ENCODE measurements around the gene ADSL. TPM values are rescaled to one million over a fixed set of nuclear protein-coding genes. Genes with fewer than 3 reads are reported as not detected.

ADSL gene
- total RNA-seq, 1 donor from 2014 or later = 107 TPM

DNA sequence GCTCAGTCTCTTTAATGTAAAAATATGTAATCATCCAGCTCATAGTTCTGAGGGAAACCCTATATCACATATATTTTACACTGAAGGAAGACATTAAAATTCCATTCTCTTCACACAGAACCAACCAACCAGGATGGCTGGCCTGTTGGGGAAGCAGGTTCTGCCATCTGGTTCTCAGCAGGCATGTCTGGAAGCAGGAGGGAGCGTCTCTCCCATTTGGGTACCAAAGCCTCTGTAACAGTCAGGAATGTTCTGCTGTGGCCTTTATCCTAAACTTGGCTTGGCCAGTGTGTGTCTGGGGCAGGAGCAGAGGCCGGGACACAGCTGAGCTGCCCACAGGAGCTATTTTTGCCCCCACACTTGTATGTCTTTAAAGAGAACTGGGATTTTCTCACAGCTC lies 53.3 kb downstream of the ADSL start:
- peaks cover 12% of the 10 kb centered on the region for H3K27me3 Mint-ChIP-seq (ENCODE audit: unreplicated experiment)
- H3K4me1 Mint-ChIP-seq (ENCODE audit: unreplicated experiment) = peaks cover 39% of the 10 kb centered on the region
- H3K9me3 Mint-ChIP-seq (ENCODE audit: unreplicated experiment) = no peaks in the 10 kb centered on the region
- H3K4me3 Mint-ChIP-seq (ENCODE audit: unreplicated experiment) = no peak overlapping the region
- TF ChIP-seq, protein P1, sequence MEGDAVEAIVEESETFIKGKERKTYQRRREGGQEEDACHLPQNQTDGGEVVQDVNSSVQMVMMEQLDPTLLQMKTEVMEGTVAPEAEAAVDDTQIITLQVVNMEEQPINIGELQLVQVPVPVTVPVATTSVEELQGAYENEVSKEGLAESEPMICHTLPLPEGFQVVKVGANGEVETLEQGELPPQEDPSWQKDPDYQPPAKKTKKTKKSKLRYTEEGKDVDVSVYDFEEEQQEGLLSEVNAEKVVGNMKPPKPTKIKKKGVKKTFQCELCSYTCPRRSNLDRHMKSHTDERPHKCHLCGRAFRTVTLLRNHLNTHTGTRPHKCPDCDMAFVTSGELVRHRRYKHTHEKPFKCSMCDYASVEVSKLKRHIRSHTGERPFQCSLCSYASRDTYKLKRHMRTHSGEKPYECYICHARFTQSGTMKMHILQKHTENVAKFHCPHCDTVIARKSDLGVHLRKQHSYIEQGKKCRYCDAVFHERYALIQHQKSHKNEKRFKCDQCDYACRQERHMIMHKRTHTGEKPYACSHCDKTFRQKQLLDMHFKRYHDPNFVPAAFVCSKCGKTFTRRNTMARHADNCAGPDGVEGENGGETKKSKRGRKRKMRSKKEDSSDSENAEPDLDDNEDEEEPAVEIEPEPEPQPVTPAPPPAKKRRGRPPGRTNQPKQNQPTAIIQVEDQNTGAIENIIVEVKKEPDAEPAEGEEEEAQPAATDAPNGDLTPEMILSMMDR (IDR thresholded peaks at IDR 0.05; ENCODE audit: unreplicated experiment) = no peak
- peaks cover 38% of the 10 kb centered on the region for H3K36me3 Mint-ChIP-seq (ENCODE audit: low read depth, unreplicated experiment)
- H3K27ac Mint-ChIP-seq (ENCODE audit: unreplicated experiment) = peak overlapping the region; percentile 57
- DNase-seq (ENCODE audit: low spot score) = no peak

DNA sequence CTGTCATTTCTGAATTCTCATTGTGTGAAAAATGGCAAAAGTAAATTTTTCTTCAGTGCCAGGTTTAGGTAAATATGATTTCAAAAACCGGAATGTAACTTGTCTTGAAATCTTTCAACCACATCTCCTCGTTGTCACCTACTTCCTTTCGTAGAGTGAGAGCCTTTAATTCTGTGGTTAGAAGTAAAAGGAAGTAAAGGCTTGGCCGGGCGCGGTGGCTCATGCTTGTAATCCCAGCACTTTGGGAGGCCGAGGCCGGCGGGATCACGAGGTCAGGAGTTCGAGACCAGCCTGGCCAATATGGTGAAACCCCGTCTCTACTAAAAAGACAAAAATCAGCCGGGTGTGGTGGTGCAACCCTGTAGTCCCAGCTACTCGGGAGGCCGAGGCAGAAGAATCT lies 53.9 kb downstream of the ADSL start:
- Mint-ChIP-seq H3K9me3 (ENCODE audit: unreplicated experiment) (no peaks in the 10 kb centered on the region), H3K4me1 (ENCODE audit: unreplicated experiment) (peaks cover 39% of the 10 kb centered on the region), H3K4me3 (ENCODE audit: unreplicated experiment) (no peak overlapping the region), H3K36me3 (ENCODE audit: low read depth, unreplicated experiment) (peaks cover 38% of the 10 kb centered on the region), H3K27ac (ENCODE audit: unreplicated experiment) (peak overlapping the region; percentile 57), H3K27me3 (ENCODE audit: unreplicated experiment) (peaks cover 12% of the 10 kb centered on the region)
- DNase-seq (ENCODE audit: low spot score) = no peak
- TF ChIP-seq, protein P1 (IDR thresholded peaks at IDR 0.05; ENCODE audit: unreplicated experiment) = no peak

DNA sequence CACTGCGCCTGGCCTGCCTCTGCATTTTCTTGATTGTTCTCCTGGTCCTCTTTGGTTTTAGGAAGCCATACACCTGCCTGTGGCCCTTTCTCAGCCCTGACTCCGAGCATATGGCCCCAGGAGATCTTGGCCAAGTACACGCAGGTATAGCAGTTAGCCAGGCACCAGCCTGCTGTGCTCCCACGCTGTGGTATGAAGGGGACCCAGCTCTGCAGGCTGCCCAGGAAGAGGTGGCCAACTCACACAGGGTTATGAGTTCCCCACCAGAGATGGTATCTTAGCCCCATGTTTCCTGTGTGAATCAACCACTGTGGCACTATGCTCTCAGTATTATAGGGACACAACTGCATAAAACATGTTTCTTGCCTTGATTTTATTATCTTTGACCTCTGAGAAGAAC lies 55.2 kb downstream of the ADSL start:
- no peak overlapping the region for H3K27ac Mint-ChIP-seq (ENCODE audit: unreplicated experiment)
- DNase-seq (ENCODE audit: low spot score) = no peak
- H3K36me3 Mint-ChIP-seq (ENCODE audit: low read depth, unreplicated experiment) = peaks cover 33% of the 10 kb centered on the region
- no peak overlapping the region for H3K4me3 Mint-ChIP-seq (ENCODE audit: unreplicated experiment)
- peaks cover 12% of the 10 kb centered on the region for H3K27me3 Mint-ChIP-seq (ENCODE audit: unreplicated experiment)
- peaks cover 29% of the 10 kb centered on the region for H3K4me1 Mint-ChIP-seq (ENCODE audit: unreplicated experiment)
- TF ChIP-seq, protein P1 (IDR thresholded peaks at IDR 0.05; ENCODE audit: unreplicated experiment) = no peak
- no peaks in the 10 kb centered on the region for H3K9me3 Mint-ChIP-seq (ENCODE audit: unreplicated experiment)

DNA sequence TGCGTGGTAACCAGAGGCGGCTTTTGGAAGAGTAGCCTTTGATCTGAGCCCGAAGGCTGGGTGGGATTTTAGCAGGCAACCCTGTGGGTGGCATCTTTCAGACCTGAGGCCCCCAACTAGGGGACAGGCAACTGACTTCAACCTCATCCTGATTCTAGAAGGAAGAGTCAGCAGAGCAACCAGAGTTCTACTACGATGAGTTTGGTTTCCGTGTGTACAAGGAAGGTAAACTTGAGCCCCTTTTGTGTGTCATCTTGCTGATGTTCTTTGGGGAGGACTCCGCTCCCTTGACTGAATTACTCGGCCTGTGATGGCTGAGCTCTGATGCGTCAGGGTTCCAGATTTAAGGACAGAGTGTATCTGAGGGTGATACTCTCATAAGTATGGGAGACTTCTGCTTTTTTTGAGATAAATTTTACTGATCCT lies 55.7 kb downstream of the ADSL start:
- Mint-ChIP-seq H3K9me3 (ENCODE audit: unreplicated experiment) (no peaks in the 10 kb centered on the region), H3K4me1 (ENCODE audit: unreplicated experiment) (peaks cover 24% of the 10 kb centered on the region), H3K27me3 (ENCODE audit: unreplicated experiment) (peaks cover 13% of the 10 kb centered on the region), H3K4me3 (ENCODE audit: unreplicated experiment) (no peak overlapping the region), H3K27ac (ENCODE audit: unreplicated experiment) (no peak overlapping the region), H3K36me3 (ENCODE audit: low read depth, unreplicated experiment) (peaks cover 35% of the 10 kb centered on the region)
- DNase-seq (ENCODE audit: low spot score) = no peak
- TF ChIP-seq, protein P1 (IDR thresholded peaks at IDR 0.05; ENCODE audit: unreplicated experiment) = no peak

DNA sequence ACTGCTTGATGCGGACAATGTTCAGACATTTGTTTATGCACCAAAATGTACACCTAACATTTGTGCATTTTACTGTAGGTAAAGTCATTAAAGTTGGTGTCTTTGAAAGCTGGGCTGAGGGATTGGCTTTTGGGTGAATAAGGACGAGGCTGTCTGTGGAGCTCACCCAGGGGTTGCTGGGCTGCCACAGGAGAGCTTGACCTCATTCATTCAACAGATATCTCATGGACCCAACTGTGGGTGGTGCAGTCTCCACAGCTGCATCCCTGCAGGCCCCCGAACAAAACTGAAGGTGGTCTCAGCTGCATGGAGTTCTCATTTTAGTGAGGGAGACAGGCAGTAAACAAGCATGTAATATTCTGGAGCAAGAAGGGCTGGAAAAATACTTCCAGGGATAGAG lies 56.8 kb downstream of the ADSL start:
- Mint-ChIP-seq H3K9me3 (ENCODE audit: unreplicated experiment) (no peaks in the 10 kb centered on the region), H3K4me1 (ENCODE audit: unreplicated experiment) (peaks cover 17% of the 10 kb centered on the region), H3K4me3 (ENCODE audit: unreplicated experiment) (peak overlapping the region; percentile 33), H3K27me3 (ENCODE audit: unreplicated experiment) (peaks cover 18% of the 10 kb centered on the region), H3K36me3 (ENCODE audit: low read depth, unreplicated experiment) (peaks cover 40% of the 10 kb centered on the region), H3K27ac (ENCODE audit: unreplicated experiment) (peak overlapping the region; percentile 81)
- no peak for DNase-seq (ENCODE audit: low spot score)
- TF ChIP-seq, protein P1 (IDR thresholded peaks at IDR 0.05; ENCODE audit: unreplicated experiment) = no peak
